ENCODE data around the gene WDR37. TPM values are rescaled to one million over a fixed set of nuclear protein-coding genes. Genes with fewer than 3 reads are reported as not detected.
A peak's percentile ranks its signal among the peaks of the same experiment; 100 is the strongest.

The WDR37 gene
- total RNA-seq, 1 donor from 2014 or later = 38.5 TPM

DNA sequence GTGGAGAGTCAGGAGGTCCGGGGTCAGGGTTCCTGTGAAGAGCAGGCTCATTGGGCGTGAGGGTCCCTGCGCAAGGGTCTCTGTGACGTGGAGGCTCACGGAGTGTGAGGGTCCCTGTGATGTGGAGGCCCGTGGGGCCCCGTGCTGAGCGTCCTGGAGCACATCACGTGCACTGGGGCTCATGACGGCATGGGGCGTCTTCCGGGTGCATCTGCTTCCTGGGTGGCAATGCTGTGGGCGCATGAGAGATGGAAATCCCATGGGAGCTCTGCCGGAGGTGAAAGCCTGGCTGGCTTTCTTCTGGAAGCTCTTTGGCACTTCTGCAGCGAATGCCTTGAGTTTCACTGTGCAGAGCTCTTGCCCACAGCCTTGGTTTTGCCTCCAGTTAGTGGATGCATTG, 71.4 kb downstream of the WDR37 start:
- DNase-seq (ENCODE audit: low spot score) = no peak

DNA sequence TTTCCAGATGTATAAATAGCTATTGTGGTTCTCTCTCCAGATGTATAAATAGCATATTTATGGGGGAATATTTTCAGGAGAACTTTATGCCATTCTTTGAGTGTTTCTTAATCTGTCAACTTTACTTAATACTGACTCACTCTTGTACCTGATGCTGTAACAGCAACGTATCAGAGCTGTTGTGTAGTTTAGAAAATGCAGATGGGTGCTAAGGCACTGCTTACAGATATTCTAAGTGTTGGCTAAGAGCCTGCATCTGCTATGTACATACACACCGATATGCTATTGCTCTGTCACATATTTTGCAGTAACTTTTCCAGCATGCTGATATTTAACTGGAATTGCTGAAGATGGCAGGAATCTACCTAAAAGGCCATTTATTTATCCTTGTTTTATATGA, 71.9 kb downstream of the WDR37 start:
- no peak for DNase-seq (ENCODE audit: low spot score)

DNA sequence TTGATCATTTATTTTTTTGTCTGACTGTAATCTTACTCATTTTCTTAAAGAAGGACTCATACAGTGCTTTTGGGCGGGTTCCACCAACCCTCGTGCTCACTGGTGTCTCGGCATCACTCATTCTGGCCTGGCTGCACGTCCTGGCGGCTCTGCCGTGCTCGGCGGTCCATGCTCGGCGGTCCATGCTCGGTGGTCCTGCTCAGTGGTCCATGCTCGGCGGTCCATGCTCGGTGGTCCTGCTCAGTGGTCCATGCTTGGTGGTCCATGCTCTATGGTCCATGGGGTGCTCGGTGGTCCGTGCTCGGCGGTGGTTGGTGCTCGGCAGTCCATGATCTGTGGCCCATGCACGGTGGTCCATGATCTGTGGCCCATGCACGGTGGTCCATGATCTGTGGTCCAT, 72.5 kb downstream of the WDR37 start:
- DNase-seq (ENCODE audit: low spot score) = no peak

DNA sequence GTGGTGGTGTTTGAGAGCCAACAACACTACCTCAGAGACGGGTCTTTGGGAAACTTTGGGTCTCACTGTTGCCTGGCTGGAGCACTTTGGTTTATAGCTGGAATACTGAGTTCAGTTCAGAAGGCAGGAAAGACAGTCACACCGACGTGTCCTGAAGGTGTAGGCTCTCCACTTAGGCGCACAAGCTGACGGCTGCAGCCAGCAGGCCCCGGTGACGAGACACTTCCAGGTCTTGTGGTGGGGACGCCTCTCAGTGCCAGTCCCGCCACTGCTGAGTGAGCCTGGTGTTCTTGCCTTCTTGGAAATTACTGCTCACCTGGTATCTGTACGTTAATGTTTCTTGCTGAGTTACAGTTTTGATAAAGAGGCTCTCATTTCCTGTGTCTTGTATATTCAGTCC, 74.0 kb downstream of the WDR37 start:
- DNase-seq (ENCODE audit: low spot score) = no peak

DNA sequence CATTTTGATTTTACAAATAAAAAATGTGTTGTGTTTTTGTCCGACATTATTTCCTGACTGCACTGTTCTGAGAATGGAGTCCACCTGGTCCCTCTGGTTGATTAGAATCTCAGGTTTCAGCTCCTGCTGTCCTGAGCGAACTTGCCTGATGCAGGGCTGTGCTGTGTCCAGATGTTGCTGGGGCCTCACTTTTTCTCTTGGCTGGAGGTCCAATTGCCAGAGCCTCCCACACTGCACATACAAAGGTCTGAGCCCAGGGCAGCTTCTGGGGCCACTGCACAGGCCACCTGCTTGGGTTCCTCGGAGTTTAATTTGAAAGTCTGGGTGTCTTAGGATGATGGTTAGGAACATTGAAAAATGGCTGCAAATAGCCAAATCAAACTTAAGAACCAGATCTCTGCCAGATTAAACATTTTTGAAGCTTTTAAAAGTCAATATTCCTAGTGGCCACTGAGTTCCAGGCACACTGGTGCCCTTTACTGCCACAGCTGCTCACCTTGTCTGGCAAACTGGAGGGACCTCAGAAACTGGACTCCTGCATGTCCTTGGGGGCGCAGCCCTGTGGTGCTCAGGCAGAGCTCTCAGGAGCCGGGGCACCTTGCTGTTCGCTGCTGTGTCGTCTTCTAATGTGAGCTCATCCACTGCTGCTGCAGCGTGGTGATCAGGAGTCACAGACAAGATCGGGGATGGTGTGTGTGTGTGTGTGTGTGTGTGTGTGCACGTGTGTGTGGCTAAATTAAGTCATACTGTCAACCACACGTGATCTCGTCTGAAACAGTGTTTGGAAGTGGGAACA, 75.0 kb downstream of the WDR37 start:
- DNase-seq (ENCODE audit: low spot score) = no peak

DNA sequence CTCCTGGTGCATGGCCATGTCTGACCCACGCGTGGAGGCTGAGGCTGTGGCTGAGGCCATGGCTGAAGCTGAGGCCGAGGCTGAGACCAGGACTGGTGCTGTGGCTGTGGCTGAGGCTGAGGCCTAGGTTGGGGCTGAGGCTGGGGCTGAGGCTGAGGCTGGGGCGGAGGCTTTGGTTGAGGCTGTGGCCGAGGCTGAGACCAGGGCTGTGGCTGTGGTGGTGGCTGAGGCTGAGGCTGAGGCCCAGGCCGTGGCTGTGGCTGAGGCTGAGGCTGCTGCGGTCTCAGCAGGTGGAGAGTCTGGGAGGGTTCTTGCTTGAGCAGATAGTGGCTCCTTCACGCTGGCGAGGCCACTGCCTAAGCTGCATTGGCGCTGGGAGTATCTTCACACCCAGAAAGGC, 76.4 kb downstream of the WDR37 start:
- no peak for DNase-seq (ENCODE audit: low spot score)

DNA sequence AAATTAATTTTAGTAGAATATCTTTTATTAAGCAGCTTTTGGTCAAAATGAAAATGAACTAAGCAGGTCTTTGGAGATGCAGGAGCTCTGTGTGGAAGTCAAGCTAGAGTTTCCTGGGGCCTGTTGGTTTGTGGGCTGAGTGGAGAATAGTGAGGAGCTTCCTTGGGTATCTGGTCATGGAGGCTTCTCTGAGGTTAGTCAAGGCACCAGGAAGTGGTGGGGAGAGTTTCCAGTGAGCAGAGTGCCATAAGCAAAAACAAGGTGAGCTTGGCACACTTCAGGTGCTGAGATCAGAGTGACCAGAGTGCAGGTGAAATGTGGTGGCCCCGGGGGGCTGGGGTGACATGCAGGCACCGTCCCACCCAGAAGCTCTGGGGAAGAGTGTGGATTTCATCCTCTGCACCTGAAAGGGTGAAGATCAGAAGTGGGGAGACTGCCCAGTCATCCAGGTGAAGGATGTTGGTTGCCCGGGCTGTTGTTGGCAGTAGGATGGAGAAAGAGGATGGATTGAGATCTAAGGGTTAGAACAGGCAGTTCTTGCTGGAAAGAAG, 77.4 kb downstream of the WDR37 start:
- DNase-seq (ENCODE audit: low spot score) = no peak

DNA sequence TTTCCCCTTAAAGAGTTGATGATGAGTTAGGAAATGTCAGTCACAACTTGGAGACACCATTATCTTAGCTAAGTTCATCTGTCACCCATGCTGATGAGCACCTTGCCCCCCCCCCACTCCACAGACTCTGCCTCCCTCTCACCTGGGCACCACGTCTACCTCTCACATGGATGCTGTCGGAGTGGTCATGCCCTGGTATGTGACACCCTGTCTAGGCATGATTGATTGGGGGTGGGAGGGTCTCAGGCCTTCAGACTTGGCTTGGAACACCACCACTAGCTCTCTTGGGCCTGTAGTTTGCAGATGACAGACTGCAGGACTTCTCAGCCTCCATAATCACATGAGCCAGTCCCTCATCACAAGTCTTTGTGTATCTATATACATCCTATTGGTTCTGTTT, 78.0 kb downstream of the WDR37 start:
- no peak for DNase-seq (ENCODE audit: low spot score)

DNA sequence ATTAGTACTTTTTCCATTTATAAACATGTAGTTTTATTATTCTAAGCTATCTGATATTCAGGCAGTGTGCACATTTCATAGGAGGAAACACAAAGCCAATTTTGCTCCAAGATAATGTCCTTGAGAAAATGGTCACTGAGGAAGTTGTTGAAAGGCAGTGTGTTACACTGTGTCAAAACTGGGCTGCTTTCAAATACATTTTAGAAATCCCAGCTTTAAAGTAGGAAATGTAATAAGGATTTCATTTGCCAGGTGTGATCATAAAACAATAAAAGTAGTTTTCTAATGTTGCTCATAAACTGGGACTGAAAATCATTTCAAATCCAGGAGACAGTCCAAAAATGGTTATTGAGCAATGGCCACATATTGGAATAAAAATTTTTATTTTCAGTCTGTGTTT, 80.1 kb downstream of the WDR37 start:
- no peak for DNase-seq (ENCODE audit: low spot score)

DNA sequence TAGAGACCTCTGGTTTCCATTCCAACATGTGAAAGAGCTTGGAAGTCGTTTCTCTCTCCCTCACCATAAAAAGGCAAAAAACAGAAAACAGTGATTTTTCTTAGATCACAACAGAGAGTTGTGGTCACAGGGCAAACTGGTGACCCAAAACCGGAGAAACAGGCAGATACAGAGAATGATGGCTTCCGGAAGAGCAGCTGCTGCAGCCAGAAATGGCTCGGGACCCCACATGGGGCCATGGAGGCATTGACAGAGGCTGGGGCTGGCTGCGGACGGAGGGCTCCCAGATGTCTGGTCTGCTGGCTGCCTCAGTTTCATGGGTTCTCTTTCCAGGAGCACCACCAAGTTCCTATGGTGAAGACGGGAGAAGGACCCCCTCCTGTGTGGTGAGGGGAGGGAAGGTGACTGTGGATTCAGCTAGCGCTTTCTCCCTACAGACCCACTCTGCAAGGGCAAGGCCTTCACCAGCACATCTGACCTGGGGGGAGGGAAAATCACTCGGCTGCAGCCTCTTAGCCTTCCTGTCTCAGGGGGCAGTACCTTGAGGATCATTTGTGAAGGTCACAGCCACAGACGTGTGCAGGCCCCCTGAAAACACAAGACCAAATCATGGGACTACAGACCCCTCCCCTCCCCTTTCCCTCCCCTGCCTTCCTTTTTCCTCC, 81.4 kb downstream of the WDR37 start:
- no peak for DNase-seq (ENCODE audit: low spot score)

DNA sequence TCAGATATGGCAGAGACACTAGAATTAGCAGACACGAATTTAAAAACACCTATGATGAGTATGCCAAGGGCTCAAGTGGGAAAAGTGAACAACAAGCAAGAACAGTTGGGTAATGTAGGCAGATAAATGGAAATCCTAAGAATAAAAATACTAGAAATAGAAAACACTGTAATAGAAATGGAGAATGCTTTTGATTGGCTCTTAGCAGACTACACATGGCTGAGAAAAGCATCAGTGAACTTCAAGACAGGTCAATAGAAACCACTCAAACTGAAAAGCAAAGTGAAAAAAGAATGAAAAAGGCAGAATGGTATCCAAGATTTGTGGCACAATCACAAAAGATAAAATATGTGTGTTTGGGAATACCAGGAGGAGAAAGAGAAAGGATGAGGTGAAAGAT, 82.3 kb downstream of the WDR37 start:
- DNase-seq (ENCODE audit: low spot score) = no peak

DNA sequence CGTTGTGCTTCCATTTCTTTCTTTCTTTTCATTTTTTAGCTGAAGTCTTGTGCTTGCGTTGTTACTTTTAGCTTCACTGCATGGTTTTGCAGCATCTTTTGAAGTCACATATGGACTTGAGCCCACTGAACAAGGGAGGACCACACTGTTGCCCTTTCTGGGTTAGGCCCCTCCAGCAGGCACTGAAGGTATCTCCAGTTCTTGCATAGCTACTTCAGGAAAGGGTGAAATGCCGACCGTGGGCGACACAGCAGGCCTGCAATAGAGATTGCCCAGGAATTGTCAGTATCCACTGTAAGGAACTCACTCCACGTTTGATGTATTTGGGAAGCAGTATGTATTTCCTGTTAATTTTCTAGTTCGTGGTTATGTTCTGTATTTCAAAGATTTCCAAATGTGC, 85.1 kb downstream of the WDR37 start:
- DNase-seq (ENCODE audit: low spot score) = no peak

DNA sequence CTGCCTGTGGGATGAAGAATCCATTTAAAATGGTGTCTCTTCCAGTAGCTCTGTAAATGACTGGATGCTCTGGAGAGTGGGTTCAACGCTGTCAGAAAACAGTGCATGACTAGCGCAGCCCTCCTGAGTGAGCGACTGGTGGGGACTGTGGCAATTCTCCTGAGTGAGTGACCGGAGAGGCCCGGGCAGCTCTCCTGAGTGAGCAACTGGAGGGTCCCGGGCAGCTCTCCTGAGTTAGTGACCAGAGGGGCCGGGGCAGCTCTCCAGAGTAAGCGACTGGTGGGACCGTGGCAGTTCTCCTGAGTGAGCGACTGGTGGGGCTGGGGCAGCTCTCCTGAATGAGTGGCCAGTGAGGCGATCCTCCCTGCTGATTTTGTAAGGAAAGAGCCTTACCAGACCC, 85.5 kb downstream of the WDR37 start:
- DNase-seq (ENCODE audit: low spot score) = no peak

DNA sequence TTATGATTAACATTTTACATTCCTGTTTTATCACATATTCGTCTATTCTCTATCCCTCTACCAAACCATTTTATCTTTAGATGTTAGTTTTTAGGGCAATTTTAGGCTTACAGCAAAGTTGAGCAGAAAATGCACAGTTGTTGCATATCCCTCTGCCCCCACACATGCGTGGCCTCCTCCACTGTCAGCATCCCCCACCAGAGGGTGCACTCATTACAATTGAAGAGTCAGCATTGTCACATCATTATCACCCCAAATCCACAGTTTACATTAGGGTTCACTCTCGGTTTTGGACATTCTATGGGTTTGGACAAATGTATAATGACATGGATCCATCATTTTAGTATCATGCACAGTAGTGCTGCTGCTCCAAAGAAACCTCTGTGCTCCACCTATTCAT, 86.4 kb downstream of the WDR37 start:
- DNase-seq (ENCODE audit: low spot score) = no peak

DNA sequence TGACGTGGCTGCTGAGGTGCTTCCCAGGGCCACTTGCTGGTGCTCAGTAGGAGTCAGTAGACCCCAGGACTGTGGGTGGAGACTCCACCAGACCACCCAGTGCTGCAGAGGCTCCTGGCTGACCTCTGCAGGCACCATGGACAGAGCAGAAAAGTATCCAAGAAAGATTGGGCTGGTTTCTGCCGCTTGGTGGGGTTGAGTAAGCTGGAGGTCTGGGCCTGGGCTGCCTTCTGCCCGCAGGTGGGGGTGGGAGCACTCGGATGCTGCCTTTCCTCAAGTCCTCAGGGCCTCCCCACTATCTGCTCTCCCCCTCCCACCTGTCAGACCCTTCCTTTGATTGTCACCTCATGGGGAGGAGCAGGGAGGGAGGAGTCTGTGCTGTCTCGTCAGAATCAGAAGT, 91.6 kb downstream of the WDR37 start:
- no peak for DNase-seq (ENCODE audit: low spot score)

DNA sequence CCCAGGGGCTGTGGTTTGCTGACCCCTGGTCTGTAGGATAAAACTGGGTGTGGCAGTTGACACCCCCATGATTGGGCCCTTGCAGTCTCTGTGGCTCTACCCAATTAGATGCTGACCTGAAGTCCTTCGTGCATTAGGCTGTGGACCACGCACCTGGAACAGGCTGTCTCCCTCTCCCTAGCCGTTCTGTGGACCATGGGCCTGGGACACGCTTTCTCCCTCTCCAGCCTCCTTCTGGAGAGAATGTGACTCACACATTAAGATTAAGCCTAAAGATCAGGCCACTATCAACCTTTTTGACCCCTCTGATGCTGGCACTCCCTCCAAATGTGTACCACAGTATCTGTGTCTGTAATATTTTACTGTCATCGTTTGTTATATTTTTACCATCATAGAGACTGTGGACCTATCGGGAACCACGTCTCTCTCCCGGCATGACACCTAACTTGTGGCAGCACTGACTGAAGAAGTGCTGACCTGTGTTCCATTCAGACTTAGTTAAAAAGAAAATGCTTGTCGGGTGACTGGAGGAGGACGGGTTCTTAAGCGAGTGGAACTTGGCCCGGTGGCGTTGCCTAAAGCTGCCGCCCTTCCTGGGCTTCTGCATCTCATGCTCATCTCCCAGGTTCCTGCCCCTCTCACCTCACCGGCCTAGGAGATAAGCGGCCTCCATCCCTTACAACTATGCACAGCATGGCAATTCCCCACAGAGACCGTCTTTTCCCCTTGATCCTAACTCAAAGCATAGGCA, 92.8 kb downstream of the WDR37 start:
- DNase-seq (ENCODE audit: low spot score) = no peak

DNA sequence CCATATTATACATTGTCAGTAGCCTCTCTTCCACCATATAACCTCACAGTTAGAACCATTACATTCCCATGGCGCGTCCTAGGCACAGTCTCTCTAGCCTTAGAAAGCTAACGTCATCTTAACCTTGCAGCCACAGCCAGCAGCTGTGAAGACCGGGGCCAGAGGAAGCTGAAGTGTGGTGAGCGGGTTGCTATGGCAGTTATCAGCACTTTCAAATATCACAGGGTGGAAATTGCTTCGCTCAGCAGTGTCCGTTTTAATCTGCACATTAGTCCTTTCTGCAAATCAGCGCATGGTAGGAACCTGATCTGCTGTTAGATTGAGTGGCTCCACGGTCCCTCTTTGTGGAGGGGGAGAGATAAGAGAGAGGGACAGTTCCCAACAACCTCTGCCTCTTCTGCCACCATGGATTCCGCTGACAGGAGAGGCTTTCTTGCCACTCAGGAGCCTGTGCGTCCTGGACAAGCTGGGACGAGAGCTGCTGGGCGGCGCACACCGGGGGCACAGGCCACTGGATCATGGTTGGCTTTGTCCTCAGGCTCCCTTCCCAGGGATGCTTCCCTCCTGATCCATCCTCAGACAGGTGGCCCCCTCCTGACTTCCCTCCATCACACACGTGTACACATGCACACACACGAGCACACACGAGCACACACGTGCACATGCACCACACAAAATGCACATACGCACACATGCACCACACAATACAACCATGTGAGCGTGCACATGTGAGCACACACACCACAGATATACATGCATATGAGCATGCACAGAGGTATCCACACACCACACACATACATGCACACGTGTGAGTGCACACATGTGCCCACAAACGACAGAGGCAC, 93.8 kb downstream of the WDR37 start:
- peak; percentile 63 for DNase-seq (ENCODE audit: low spot score)

DNA sequence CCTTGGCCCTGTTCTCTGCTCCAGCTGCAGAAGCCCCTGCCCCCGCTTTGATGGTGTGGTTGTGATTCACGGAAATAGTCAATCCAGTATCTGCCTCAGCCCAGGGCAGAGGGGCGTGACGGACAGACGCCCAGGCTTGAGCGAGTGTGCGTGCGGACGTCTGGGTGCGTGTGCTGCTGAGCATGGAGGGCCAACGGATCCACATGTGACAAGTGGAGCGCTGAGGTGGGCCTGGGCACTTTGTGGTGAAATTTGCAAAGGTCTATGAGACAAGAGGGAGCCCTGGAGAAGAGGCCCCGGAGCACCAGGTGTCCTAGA, 94.4 kb downstream of the WDR37 start:
- DNase-seq (ENCODE audit: low spot score) = no peak

DNA sequence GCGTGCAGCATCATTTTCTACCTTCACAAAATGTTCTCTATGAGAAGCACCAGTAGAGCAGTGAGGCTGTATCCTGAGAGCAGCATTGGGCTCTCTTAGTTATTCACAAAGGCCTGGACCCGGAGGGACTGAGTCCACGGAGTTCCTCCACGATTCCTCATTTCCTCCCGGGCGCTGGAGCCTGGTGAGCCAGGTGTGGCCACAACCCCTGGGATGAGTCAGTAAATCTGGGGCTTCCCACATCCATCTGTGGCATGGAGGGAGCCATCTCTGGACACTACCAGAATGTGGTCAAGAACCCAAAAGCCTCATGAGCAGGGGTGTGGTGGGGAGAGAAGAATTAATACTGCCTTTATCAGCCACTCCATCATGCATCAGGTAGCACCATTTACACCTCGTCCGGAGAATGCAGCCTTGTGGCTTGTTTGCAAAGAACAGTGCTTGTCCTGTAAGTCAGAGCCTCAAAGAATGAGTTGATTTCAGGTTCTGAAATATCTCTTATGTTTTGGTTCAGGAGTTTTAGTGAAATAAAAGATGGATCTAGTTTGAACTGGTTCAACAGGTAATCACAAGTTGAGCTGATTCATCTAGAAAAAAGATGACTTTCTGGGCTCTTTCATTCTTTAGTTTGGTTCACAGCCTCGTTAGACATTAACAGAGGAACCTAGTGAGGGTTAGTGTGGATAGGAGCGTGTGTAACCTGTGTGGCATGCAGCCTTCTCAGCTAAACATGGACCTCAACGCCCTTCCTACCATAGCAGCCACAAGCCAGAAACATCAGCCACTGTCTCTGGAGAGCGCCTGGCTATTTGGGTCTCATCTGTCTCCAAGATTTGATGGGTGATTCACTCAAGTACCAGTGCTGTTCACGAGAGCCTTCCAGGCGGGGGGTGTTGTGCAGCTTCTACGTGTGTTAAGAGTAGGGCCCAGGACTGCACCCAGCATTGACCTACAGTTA, 95.2 kb downstream of the WDR37 start:
- no peak for DNase-seq (ENCODE audit: low spot score)
